Germinal center (tissue), 1 donor: ENCODE measurements around the gene TENM4.
"Not testable (repeated sequence)": the region's sequence is repeated elsewhere in the genome, so short reads cannot be mapped to it uniquely, and the experiment has no call there.

Experiments
- DNase-seq: peaks from one replicate; pipeline ENCODE4 v3.0.0; 2012; ENCODE audit warnings: mixed read lengths, low spot score

Gene TENM4

GRCh38 chr11:79244241-79244772 lies 196.5 kb downstream of the TENM4 start:
- no peak for DNase-seq

GRCh38 chr11:79243422-79244210 lies 197.2 kb downstream of the TENM4 start:
- no peak for DNase-seq

GRCh38 chr11:79242616-79243015 lies 198.2 kb downstream of the TENM4 start:
- DNase-seq = no peak

GRCh38 chr11:79241852-79242241 lies 199.0 kb downstream of the TENM4 start:
- no peak for DNase-seq

GRCh38 chr11:79241205-79241851 lies 199.5 kb downstream of the TENM4 start:
- DNase-seq = no peak

- no peak for DNase-seq
Measured at GRCh38 chr11:79237703-79238102, 203.1 kb downstream of the TENM4 start.

- DNase-seq = no peak
Measured at GRCh38 chr11:79237091-79237490, 203.7 kb downstream of the TENM4 start.

- DNase-seq = no peak
Measured at GRCh38 chr11:79236541-79236971, 204.3 kb downstream of the TENM4 start.

GRCh38 chr11:79235696-79236095 lies 205.1 kb downstream of the TENM4 start:
- no peak for DNase-seq

GRCh38 chr11:79232346-79232745 lies 208.5 kb downstream of the TENM4 start:
- DNase-seq = no peak

GRCh38 chr11:79229047-79229446 lies 211.8 kb downstream of the TENM4 start:
- no peak for DNase-seq

- no peak for DNase-seq
Measured at GRCh38 chr11:79227767-79228755, 212.8 kb downstream of the TENM4 start.

GRCh38 chr11:79227308-79227707 lies 213.5 kb downstream of the TENM4 start:
- no peak for DNase-seq

- no peak for DNase-seq
Measured at GRCh38 chr11:79226126-79226525, 214.7 kb downstream of the TENM4 start.

GRCh38 chr11:79222163-79222562 lies 218.7 kb downstream of the TENM4 start:
- not testable (repeated sequence) for DNase-seq

GRCh38 chr11:79221444-79222130 lies 219.2 kb downstream of the TENM4 start:
- DNase-seq = no peak

GRCh38 chr11:79220171-79220570 lies 220.7 kb downstream of the TENM4 start:
- DNase-seq = no peak

- no peak for DNase-seq
Measured at GRCh38 chr11:79219186-79220045, 221.4 kb downstream of the TENM4 start.

GRCh38 chr11:79212741-79213190 lies 228.1 kb downstream of the TENM4 start:
- peak; percentile 16 for DNase-seq

- no peak for DNase-seq
Measured at GRCh38 chr11:79209540-79210266, 231.1 kb downstream of the TENM4 start.
